HG03558 (cell line): ENCODE measurements around the gene DIO1.
A peak's percentile ranks its signal among the peaks of the same experiment; 100 is the strongest.

ENCODE experiments used
- ATAC-seq: cut with Tn5 transposase; IDR thresholded peaks from one replicate; pipeline ENCODE4 v1.9.1; 2021; ENCODE audit warnings: moderate number of reproducible peaks; ENCODE audit not compliant: unreplicated experiment; ENCODE audit errors: extremely low read depth

The DIO1 gene

DNA sequence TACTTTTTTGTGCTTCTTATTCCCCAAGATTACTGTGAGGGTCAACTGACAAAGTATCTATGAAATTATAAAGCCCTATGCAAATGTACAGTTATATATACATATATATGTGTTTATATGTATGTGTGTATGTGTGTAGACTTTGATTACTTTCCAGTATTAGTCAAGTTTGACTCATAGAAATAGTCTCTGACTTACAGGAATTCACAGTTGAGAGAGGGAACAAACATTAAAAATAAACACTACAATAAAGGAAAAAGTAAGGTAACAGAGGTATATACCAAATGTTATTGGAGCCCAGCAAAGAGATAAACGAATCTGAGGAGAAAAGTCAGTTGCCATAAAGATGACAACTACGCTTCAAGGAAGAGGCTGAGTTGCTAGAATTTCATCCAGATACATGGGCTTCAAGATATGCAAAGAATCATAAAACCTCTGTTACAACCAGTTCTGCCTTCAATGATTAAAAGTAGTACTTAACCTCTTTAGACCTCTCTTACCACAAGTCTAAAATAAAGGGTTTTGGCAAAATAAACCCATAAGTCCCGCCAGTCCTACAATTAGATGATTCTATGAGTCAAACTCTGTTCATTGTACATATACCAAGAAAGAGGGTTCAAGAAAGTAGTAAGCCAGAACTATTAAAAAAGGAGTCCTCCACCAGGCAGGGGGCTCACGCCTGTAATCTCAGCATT, 44.3 kb downstream of the DIO1 start:
- ATAC-seq, result no peak

DNA sequence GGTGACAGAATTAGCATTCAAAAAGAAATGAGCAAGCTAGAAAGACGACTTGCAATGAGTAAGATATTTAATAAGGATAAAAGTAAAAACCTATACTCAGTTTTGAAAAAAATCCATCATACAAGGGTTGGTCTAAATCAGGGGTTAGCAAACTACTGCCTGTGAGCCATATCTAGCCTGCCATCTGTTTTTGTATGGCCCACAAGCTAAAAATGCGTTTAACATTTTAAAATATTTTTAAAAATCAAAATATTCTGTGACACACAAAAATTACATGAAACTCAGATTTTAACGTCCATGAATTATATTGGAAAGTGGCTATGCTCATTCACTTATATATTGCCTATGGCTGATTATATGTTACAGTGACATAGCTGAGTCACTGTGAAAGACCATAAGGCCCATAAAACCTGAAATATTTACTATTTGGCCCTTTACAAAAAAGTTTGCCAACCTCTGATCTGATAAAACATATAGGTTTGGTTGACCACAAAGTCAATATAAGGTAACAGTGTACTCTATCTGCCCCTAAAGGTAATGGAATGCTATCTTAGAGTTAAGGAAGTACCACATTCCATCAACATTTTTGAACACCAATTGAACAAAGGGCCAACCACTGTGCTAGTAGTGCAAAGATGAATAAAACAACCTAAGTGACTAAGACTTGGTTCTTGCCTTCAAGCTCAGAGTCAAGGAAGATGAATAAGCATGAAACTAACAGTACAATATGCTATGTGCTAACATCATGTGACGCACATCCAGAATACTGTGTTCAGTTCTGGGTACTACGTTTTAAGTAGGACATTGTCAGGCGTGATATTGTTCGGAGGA, 48.4 kb downstream of the DIO1 start:
- no peak for ATAC-seq

DNA sequence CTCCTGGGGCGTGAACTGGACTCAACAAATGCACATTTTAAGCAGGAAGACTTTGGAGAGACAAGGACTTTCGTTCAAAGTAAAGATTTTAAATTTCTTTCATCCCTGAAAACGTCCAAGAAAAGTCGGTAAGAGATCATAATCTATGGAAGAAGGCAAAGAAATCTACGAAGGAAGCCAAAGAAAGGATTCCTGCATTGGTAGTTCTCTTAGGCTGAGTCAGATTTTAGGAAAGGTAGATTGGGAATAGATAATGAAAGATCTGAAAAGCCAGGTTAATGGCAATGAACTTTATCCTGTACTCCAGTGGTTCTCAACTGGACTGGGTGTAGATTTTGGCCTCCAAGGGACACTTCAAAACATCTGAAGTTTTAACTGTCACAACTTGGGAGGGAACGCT, 49.1 kb downstream of the DIO1 start:
- ATAC-seq, result no peak

DNA sequence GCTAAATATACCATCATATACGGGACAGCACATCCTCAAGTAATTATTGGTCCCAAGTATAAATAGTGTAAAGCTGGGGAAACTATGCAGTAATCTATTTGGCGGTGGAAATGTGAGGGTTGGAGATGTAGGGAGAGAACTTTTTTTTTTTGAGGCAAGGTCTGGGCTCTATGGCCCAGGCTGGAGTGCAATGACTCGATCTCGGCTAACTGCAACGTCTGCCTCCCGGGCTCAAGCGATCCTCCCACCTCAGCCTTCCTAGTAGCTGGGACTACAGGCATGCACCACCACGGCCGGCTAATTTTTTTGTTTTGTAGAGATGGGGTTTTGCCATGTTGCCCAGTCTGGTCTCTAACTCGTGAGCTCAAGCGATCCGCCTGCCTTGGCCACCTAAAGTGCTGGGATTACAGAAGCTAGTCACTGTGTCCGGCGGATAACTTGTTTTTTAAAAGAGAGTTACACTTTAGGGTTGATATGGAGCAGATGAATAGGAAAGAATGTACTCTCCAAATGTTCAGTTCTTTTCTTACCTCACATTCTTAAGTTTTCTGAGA, 49.6 kb downstream of the DIO1 start:
- no peak for ATAC-seq

DNA sequence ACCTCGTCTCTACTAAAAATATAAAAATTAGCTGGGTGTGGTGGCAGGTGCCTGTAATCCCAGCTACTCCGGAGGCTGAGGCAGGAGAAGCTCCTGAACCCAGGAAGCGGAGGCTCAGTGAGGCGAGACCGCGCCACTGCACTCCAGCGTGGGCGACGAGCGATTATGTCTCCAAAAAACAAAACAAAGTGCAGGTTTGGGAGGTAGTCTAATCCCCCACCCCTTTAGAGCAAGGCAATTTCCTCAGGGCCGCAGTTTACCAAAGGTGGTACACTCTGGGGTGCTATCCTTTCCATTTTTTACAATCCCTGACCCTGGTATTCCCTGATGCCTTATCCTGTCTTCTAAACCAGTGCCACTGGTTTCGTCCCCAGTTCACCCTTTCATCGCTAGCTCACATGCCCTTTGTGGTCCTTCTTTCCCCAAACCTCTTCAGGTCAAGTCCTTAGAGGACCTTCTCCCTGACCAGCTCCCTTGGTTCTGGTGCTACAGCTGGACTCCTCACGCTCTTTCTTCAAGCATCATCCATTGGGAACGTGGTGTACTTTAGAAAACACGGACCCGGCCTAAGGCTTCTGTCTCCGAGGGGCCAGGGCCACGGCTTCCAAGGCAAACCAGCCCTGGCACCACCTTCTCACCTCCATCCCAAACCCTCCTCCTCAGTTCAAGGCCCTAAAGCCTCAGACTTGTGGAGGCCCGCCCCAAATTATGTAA, 50.6 kb downstream of the DIO1 start:
- ATAC-seq, result no peak

DNA sequence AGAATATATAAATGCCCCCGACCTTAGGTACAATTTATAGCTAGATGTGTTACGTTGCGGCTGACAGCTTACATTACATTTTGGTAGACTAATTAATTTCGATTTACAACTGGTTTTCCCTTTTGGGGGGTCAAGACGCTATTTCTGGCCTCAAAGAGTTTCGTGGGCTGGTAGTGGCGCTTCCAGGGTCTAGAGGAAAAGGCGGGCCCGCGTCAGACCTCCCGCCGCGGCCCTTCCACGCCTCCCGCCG, 51.1 kb downstream of the DIO1 start:
- no peak for ATAC-seq

DNA sequence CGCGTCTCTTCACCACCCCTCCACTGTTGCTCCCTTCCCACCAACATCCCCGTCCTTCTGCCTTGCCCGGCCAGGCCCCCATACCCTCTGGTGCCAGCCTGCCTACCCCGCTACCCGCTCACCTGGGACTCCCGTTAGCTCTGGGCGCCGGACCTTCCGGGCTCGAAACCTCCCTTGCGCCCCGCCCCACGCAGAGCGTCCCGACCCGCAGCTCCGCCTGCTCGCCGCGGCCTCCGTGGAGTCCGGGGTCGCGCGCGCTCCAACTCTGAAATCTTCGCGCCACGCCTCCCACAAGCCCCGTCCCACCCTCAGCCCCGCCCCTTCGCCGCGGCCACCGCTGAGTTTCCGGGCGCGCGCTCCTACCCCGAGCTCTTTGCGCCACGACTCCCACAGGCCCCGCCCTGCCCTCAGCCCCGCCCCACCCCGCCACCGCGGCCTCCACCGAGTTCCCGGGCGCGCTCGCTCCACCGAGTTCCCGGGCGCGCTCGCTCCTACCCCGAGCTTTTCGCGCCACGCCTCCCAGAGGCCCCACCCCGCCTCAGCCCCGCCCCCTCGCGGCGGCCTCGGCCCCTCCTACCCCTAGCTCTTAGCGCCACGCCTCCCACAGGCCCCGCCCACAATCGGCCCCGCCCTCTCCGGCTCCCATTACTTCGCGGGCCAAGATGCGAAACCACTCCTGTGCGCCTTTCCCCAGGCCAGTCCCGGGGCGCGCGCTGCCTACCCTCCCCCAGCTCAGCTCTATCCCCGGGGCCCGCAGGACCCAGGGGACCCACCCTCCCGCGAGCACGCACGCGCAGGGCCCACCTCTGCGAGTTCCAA, 51.7 kb downstream of the DIO1 start, which contains the start of gene IFT25:
TSS of gene IFT25 (minus strand) at position 267 of the 819 bp plus-strand sequence. CDS start 5,617 bp downstream, outside the sequence.
- ATAC-seq, result peak; percentile 38

DNA sequence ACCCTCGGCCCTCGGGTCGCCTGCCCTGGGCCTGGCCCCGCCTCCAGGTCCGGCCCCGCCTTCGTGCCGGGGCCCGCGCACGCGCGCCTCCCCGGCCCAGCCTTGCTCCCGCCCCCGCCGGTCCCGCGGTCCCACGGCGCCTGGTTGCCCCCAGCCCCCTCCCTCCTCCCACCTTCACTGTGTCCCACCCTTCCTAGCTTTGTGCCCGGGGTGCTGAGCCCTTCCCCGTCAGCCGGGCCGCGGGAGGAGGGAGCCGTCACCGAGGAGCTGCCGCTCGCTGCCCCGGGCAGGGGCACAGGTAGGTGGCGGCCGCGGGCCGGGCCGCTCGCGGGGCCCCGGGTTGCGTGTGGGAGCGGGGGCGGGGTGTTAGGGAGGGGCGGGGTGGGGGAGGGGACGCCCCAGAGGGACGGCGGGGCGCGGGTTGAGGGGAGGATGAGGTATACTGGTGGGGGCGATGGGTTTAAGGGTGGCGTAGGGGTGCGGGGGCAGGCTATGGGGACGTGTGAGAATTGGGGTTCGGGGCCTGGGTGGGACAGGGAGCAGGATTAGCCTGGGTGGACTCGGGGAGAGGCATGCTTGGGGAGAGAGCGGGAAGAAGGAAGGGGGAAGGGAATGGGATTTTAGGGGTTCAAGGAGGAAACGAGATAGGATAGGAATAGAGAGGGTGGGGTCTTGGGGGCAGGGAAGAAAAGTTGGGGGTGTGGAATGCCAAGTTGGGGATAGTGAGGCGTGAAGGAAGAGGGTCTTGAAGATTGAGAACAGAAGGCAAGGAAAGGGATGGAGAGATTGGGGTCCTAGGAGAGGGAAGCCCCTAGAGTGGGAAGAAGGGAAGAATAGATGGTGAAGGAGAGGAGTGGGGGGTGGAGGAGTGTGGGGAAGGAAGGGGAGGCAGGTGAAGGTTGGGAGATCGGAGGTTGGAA, 52.5 kb downstream of the DIO1 start, which contains the start of gene LRRC42:
TSS of gene LRRC42 (plus strand) at position 99 of the 920 bp plus-strand sequence. CDS start 5,650 bp downstream, outside the sequence.
- ATAC-seq, result peak; percentile 37

DNA sequence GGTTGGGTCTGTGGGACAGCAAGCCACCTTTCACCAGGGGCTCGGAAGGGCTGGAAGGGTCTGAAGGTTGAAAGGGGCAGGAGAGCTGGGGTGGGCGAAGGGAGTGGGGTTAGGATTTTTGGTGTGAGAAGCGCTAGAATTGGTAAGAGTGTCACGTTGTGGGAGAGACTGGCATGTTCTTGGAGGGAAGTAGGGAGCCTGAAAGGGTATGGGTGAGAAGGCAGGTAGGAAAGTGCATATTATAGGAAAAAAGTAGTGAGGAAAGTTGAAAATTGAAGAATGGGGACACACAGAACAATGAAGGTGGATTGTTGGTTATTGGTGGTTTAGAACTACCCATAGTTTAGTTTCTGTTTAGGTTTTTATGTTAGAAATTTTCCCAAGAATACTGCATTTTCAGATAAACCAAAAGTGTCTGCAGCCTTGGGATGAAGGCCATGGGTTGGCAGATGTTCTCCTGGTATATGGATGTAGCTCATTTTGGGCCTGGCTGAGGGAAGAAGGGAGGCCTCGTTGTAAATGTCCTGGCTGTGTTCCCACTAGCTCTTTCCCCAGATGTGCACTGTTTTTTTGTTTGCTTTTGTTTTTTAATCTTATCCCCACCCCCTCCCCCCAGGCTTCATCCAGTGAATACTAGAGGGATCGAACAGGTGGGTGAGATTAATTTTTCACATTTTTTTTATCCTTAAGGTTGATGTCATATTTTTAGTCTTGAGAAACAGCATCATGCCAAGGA, 53.4 kb downstream of the DIO1 start:
- no peak for ATAC-seq

DNA sequence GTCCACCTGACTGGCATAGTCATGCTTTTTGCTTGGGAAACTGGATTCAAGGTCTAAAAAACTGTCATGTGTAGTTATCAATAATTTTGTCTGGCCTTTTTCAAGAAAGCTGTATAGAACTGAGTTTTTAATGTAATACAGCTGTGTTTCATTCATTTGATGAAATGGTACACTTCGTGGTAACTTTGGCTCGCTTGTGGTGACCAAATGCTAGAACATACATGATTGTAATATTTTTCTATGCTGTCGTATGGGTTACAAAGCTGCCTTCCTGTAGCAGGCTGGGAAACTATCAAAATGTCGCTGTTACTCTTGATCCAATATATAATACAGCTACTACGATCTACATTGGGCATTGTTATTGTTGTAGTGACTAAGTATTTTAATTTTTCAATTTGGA, 54.3 kb downstream of the DIO1 start:
- ATAC-seq, result no peak

DNA sequence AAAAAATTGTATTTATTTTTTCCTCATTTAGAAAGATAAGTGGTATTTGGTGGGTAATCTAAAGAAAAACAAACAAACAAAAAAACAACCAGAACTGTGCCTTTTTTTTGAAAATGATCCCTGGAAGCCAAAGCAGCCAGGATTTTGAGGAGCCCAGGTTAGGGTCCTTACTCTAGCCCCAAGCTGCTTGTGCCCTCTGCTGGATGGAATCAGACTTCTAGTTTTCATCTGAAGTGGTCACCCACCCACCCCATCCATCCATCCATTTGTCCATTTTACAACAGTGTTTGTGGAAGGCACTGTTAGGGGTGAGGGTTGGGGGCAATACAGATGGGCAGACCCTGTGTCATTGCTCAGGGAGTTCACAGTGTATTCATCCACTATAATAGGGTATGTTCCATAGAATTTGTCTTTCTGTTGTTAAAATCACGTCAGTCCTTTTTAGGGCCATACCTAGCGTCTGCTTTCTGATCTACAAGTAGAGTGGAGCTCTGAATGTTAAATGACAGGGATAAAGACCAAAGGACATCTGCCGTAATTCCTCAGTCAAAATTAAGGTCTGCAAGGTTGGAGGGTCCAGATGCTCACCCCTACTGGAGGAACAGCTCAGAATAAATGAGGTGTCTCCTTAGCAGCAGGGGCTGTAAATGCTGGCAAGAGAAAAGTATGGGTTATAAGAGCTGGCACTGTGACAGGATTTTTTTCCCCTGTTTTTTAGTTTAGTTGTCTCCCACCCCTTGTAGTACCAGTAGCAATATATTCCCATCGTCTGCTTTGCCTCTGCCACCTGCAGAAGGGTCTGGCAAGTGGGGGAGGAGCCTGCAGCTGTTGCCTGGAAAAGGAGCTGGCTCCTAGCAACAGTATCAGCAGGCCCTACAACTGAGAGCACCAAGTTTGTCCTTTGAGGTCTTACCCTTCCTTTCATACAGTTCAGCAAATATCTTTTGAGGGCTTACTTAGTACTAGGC, 55.3 kb downstream of the DIO1 start:
- no peak for ATAC-seq

DNA sequence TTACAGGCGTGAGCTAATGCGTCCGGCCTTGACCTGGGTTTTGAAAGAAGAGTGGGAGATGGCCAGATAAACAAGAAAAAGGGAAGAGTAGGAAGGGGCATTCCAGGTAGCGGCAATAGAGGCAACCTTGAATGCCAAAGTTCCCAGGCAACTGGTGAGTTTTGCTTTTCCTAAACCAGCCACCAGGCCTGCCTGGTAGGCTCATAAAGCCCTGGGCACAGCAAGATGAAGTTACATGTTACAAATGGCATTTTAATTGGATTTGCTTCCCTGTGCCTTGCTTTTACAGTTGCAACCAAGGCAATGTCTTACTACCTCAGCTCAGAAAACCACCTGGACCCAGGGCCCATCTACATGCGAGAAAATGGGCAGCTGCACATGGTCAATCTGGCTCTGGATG, 57.7 kb downstream of the DIO1 start:
- no peak for ATAC-seq

DNA sequence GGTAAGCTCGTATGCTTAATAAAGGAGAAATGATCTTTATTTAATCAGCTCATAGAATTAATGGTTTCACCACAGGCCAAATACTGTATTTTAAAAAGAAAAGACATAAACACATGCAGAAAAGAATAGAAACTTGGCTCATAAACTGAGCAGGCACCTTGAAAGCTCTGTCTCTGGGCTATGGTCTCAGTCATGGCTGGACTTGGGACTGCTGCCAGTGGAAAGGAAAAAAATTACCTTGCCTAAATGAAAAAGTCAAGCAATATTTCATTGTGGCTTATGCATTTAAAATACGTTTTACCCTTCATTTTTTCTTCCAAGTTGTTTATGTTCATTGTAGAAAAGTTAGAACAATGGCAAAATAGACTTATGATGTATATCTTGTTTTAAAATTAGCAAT, 60.1 kb downstream of the DIO1 start:
- ATAC-seq, result no peak

DNA sequence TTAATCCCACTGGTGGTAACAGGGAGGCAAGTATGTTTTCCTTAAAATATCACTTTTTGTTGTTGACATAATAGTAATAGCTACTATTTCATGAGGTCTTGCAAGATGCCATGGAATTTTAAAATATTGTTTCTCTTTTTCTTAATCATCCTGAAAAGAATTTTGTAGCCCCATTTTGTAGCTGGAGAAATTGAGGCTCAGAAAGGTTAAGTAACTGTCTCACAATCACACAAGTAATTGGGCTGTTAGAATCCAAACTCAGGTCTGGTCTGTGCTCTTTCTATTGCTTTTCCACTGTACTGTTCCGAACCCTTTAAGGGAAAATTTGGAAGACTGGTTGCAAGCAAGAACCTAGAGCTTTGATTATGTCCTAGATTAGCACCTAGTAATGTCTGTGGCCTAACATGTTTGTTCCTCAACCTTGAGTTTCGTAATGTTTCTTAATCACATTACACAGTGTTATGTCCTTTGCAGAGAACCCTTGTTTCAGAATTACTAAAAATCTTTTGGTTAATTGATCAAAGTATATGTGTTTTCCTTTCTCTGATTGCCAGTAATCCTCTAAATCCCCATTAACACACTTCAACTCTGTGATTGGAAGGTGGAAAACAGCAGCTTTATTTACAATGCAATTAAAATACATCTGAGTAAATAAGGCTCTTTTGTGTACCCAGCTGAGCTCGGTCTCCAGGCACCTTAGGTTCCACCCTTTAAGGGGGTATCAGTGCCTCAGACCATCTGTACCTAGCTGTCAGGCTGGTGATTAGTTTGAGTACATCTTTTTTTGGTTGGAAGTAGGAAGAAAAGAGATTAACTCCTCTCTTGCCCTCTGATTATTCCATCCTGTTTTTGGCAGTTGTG, 62.6 kb downstream of the DIO1 start:
- ATAC-seq, result no peak

DNA sequence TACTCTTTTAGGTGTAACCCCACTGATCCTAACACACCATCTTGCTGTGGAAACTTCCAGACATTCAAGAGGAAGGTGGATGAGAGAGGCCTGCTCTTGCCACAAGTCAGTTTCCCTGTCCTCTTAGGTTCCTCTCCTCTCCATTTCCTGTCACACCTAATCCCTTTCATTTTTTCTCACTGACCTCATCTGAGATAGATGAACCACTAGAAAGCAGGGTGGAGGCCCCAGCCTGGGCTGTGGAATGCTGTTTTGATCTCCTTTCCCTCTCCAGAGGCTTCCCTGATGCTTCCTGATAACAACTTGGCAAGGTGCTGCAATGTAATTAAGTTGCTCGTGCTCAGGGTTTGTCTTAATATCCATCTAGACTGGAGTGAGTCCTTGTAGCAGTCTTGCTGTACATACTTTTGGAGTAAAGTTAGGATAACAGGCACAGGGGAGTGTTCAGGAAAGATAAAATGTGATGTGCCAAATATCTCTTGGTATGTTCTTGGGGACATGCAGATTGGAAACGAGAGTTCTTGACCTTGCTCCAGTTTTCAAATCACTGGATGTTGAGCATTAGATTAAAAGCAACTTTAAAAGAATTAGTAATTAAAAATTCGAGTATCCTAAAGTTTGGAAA, 63.3 kb downstream of the DIO1 start:
- no peak for ATAC-seq
